Stimulated activated CD4-positive, alpha-beta T cell treated with anti-CD3 and anti-CD28 coated beads, TNF-alpha, amount 100 ng/mL, for 48 hours (primary cell): ENCODE data around the gene MARCO.
"Not testable (repeated sequence)": the region's sequence is repeated elsewhere in the genome, so short reads cannot be mapped to it uniquely, and the experiment has no call there.

Experiments used
- DNase-seq, 3 donors: peaks; one replicate each; pipeline ENCODE4 v3.0.0-alpha.2; 2020; ENCODE audit warnings: low read depth in 3 of 3

The MARCO gene

DNA sequence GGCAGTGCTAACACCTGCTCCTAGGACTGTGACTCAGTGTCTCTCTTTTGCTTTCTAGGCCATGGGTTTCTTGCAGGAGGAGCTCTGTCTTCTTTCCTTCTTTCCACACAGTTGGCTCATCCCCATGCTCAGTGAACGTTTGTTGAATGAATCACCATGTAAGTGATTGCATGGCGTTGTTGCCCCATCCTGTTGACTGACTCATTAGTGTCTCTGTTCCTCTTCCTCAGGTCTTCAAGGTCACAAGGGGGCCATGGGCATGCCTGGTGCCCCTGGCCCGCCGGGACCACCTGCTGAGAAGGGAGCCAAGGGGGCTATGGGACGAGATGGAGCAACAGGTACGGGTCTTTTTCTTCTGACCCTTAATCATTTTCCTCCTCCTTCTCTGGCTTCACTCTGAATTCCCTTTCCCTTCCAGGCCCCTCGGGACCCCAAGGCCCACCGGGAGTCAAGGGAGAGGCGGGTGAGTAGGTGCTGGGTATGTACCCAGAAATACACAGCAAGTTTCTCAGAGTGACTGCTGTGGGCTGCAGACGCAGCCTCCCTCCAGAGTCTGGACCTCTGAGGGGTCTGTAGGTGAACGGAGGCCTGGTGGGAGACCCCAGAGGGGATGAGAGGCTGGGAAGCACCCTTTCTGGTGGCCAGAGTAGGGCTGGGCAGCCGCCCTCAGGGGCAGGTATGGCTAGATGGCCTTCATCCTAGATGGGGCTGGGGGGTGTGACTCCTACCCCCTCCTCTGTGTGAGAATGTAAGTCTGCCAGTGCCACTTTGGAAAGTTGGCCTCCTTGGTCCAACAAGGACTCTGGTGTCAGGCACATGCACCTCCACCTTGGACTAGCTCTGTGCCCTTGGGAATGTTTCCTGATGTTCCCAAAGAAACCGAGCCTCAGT, 32.4 kb downstream of the MARCO start:
- no peak for DNase-seq

GRCh38 chr2:118975133-118975532, 33.1 kb downstream of the MARCO start:
- no peak for DNase-seq

DNA sequence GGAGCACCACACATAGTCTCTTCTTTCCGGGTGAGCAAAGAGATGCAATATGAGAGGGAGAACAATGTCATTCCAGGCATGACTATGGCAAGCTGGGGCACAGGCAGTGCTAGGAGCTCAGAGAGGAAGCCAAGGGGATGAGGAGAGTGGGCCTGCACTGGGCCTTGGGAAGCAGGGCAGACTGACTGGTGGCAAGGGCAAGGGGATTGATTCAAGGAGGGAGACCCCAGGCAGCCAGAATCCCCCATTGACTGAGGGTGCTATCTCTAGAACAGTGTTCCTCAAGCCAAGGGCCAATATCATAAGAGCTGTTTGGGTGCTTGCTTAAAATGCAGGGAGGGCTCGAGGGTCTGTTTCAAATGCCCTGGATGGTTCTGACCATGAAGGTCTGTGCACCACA, 36.1 kb downstream of the MARCO start:
- no peak for DNase-seq

GRCh38 chr2:118979152-118979861, 37.3 kb downstream of the MARCO start:
- no peak for DNase-seq

DNA sequence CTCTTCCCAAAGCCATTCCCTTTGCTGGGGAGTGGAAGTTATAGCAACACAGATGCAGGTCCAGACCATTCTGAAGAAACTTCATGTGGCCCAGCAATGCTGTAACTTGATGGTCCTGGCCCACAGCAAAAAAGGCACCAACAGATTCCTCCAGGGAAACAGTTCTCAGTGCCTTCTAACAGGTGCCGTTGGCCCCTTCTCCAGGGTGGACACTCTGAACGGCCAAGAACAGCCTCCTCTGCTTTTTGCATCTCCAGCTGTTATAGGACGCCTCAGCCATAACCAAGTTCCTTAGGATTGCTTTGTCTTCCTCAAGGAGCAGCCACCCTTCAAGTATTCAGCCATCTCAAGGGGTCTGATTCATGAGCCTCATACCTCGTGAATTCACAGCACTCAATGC, 38.0 kb downstream of the MARCO start:
- DNase-seq = no peak

DNA sequence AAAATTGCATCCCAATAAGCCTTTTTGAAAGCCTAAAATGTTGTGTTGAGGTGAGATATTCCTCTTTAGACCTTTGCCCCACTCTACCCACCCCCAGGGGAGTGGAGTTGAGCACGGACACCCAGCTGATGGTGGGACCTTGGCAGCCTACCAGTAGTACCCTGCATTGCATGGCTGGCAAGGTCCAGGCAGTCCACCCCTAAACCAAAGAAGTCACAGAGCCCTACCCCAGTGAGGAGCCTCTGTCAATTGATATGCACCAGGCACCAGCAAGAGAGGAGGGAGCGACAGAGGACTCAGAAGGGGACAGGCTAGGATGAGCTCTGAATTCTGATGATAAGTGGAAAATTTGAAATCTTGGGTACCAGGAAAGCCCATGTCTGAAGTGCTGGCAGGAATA, 38.6 kb downstream of the MARCO start:
- DNase-seq = no peak

DNA sequence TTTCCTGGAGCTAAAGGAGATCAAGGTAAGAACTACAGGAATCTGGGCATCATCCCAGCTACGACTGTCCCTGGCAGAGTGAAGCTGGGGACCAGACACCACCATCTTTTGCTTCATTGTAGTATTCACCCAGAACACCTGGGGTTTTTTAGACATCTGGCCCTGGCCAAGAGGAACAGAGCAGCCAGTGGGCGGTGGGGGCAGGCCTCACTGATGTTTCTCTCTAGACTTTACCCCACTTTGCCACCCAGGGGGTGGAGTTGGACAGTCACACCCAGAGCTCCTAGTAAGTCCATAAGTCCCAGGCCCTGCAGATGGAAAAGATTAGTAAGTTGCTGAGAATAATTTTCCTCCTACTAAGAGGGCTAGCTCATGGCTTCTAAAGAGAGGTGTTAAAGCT, 39.6 kb downstream of the MARCO start:
- no peak for DNase-seq

GRCh38 chr2:118982039-118982438, 40.0 kb downstream of the MARCO start:
- no peak for DNase-seq

DNA sequence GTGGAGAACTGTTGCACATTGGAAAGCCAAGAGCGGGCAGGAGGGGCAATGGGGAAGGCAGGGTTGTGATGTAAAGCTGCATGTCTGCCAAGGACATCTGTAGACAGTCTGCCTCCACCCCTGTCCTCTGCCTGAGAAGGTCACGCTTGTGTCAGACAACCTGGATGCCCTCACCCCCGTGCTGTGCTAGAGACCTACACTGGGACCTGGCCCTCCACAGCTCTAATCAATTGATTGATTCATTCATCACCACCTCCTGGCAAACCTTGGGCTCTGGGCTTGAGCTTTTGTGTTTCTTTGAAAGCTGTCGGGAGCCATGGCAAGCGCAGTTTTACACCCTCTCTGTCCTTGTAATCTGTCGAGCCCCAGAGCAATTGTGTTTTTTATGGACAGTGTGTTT, 41.1 kb downstream of the MARCO start:
- no peak for DNase-seq

DNA sequence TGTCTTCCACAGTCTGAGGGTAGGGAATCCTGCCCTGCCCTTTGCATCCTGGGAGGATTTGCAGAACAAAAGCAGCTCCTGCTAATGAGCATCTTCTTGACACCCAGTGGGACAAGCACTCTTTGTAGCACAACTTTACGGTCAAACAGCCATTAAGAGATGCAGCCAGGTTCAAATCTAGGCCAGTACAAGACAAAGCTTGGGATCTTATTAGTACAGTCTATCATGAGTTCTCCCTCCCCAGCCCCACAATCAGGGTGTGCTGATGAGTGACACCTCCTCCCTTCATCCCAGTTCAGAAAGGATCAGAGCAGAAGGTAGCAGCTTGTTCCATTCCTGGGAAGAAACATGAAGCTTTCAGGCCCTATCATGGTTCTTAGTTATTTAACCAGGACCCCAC, 41.9 kb downstream of the MARCO start:
- no peak for DNase-seq

DNA sequence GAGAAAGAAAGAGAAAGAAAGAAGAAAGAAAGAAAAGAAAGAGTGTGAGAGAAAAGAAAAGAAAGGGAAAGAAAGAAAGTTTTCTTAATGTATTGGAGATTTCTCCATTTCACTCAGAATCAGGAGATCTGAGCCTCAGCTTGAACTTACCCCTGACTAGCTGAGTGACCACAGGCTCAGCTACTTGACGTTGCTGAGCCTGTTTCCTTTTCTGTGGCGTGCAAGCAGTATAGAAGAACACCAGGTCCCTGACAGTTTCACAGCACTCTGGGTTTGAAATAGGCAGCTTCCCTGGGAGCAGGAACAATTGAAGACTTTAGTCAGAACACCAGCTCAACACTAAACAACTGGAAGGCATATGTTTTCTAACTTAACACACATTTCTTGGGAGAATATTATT, 44.7 kb downstream of the MARCO start:
- DNase-seq = no peak

DNA sequence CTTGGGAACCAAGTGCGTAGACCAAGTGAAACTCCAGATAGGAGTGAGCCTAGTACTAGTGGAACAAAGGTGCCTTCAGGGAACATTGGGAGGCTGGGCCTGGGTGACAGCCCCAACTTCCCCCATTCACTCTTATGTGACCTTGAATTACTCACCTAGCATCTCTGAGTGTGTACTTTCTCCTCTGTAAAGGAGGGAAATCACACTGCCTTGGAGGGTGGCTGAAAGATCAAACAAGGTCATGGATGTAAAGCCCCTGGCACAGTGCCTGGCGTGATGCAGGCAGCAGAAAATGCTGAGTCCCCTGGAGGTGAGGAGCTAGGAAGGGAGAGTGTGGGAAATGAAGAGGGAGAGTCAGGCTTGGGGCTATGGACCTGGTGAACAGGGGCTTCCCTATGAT, 45.9 kb downstream of the MARCO start:
- no peak for DNase-seq

DNA sequence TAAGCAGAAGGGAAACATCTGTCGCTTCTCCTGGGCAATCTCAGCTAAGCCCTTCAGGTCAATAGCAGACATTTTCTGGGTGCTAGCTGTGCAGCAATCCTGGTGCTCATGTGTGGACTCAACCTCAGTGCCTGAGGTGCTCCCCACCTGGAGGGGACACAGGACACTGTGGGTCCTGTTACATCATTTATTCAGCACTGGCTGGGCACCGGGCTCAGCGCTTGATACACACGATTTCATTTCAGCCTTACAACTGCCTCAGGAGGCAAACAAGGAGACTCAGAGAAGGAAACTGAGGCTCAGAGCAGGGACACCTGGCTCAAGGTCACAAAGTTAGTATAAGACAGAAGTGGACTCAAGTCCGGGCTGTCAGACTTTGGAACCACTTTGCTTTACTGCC, 46.7 kb downstream of the MARCO start:
- DNase-seq = no peak

- no peak for DNase-seq
These were observed 47.5 kb downstream of the MARCO start for GRCh38 chr2:118989481-118989880.

DNA sequence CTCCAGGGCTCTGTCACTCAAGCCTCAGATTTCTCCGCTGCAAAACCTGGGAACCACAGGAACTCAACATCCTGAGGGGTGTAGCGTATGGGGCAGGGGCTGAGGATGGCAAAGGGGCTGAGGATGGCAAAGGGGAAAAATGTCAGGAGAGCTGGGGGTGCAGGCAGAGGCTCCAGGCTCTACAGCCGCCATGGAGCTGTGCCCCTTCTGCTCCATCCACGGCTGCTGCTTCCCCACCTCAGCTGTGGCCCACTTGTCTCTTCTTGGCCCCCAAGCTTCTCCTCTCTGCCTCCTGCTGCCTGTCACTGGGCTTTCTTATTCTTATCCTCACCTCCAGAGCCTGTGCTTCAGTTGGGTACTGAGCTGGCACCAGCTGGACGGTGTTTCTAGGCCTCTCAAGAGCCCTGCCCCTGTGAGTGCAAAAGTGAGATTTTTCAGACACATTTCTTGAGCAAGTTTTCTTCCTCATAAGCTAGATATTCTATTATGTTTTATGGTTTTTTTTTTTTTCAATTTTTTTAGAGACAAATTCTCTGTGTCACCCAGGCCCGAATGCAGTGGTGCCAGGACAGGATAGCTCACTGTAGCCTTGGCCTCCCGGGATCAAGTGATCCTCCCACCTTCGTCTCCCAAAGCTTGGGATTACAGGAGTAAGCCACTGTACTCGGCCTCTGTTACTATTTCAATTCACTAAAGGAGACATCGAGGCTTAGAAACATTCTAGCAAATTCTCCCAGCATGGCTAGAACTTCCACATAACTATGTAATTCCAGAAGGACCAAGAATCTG, 49.0 kb downstream of the MARCO start:
- DNase-seq = no peak

GRCh38 chr2:118991554-118991953, 49.6 kb downstream of the MARCO start:
- no peak for DNase-seq

GRCh38 chr2:118992740-118993391, 50.9 kb downstream of the MARCO start:
- DNase-seq = no peak

DNA sequence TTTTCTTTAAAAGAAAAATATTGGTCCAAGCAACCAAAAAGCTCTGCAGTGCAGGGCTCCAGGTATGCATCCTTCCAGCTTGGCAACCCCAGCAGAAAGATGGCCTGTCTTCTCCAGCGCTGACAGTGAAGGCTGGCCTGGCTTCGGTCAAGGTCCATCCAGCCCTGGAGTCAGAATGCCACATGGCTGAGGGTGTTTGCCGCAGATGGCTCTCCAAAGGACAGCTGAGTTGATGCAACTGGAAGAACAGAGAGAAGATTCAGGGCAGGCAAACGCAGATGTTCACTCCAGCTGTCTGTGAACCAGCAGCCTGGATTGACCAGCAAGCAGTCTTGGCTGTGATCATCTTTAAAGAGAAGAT, 51.4 kb downstream of the MARCO start:
- no peak for DNase-seq

- DNase-seq = no peak
These were observed 52.2 kb downstream of the MARCO start for GRCh38 chr2:118994172-118994700.

DNA sequence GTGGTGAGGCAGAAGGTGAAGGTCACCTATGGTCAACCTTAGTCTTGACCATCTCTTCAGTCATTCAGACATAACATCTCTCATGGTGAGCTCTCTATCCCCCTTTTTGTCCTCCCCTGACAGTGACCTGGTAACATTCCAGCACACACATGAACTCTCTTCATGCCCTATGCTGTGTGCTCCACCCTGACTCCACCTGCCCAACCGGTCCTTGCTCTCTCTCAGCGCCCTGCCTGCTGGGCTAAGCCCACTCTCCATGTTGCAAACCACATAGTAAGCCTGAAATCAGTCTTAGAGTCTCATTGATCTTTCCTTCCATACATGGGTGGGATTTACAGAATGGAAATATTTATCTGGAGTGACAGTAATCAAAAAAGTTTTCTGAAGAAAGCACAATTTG, 52.8 kb downstream of the MARCO start:
- DNase-seq = no peak

DNA sequence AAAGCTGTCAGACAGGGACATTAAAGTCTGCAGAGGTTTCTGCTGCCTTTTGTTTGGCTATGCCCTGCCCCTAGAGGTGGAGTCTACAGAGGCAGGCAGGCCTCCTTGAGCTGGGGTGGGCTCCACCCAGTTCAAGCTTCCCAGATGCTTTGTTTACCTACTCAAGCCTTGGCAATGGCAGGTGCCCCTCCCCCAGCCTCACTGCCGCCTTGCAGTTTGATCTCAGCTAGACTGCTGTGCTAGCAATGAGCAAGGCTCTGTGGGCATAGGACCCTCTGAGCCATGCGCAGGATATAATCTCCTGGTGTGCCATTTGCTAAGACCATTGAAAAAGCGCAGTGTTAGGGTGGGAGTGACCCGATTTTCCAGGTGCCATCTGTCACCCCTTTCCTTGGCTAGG, 61.9 kb downstream of the MARCO start:
- DNase-seq = not testable (repeated sequence)

- DNase-seq = no peak
These were observed 62.6 kb downstream of the MARCO start for GRCh38 chr2:119004602-119005001.
